Measurements from ENCODE around the gene LIFR. TPM values are rescaled to one million over a fixed set of nuclear protein-coding genes. Genes with fewer than 3 reads are reported as not detected.
A peak's percentile ranks its signal among the peaks of the same experiment; 100 is the strongest.

Gene LIFR
- total and polyA plus RNA-seq, 2 donors (not counting 1 experiment from before 2014, with no cell fraction given), result 43.6 to 65.1 TPM

GRCh38 chr5:38557308-38557710 is 863 bp upstream of the LIFR start:
- no peaks in the 10 kb centered on the region for H4K20me1 ChIP-seq (ENCODE audit: control insufficient read depth, extremely low read depth, insufficient read depth, low read length)
- H3K9ac ChIP-seq (ENCODE audit: insufficient read depth, low read length), result peak overlapping the region; percentile 76
- no peak for DNase-seq (ENCODE audit: low read depth in 2 of 2)
- peak overlapping the region; percentile 71 for H3K4me2 ChIP-seq (ENCODE audit: extremely low read depth, insufficient read depth, low read length)
- TF ChIP-seq, protein P1, sequence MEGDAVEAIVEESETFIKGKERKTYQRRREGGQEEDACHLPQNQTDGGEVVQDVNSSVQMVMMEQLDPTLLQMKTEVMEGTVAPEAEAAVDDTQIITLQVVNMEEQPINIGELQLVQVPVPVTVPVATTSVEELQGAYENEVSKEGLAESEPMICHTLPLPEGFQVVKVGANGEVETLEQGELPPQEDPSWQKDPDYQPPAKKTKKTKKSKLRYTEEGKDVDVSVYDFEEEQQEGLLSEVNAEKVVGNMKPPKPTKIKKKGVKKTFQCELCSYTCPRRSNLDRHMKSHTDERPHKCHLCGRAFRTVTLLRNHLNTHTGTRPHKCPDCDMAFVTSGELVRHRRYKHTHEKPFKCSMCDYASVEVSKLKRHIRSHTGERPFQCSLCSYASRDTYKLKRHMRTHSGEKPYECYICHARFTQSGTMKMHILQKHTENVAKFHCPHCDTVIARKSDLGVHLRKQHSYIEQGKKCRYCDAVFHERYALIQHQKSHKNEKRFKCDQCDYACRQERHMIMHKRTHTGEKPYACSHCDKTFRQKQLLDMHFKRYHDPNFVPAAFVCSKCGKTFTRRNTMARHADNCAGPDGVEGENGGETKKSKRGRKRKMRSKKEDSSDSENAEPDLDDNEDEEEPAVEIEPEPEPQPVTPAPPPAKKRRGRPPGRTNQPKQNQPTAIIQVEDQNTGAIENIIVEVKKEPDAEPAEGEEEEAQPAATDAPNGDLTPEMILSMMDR (conservative IDR thresholded peaks at IDR 0.05 in 1 of 2, IDR thresholded peaks at IDR 0.05 in 1 of 2; ENCODE audit: low read depth in 1 of 2, low read length in 2 of 2), result no peak
- TF ChIP-seq EZH2 (IDR thresholded peaks at IDR 0.05; ENCODE audit: low read length, missing control alignments), result no peak
- no peaks in the 10 kb centered on the region for H3K36me3 ChIP-seq (ENCODE audit: control insufficient read depth, insufficient read depth, low read length)
- H3K79me2 ChIP-seq (ENCODE audit: control insufficient read depth, insufficient read depth, low read length), result peaks cover 29% of the 10 kb centered on the region
- peak overlapping the region; percentile 77 to 89 (median 84) for H3K4me3 ChIP-seq (replicated peaks in 1 of 4; ENCODE audit: control extremely low read depth in 1 of 4, insufficient read depth in 1 of 4, low read depth in 3 of 4, low read length in 4 of 4)
- H2AFZ ChIP-seq (ENCODE audit: low read length), result peak overlapping the region; percentile 74
- H3K27ac ChIP-seq (ENCODE audit: insufficient read depth, low read length), result peak overlapping the region; percentile 86
- H3K4me1 ChIP-seq (ENCODE audit: control insufficient read depth, extremely low read depth, insufficient read depth, low read length), result no peaks in the 10 kb centered on the region
- no peaks in the 10 kb centered on the region for H3K9me3 ChIP-seq (ENCODE audit: control insufficient read depth, insufficient read depth, low read depth, low read length)
- peaks cover 2% of the 10 kb centered on the region for H3K27me3 ChIP-seq (ENCODE audit: control insufficient read depth, insufficient read depth, low read length)

DNA sequence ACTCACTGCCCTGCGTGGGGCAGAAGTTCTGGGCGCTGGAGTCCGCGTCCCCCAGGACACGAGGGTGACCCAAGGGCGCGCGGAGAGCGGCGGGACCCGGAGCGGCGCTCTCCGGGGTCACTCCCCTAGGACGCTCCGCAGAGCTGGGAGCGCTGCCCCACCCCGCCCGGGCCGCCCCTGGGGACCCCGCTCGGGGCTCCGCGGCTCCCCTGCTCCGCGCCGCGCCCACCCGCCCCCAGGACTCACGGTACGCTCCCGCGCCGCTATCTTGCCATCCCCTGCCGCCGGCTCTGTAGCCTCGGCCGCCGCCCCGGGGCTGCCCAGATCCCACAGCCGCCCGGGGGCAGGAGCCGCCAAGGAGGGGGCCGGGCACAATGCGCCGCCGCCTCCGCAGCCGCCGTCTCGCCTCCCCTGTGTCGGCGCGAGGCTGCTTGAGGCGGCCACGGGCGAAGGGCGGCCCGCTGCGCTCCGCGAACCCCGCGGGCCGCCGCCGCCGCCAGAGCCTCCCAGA is 303 bp downstream of the LIFR start:
- Histone ChIP-seq H3K36me3 (ENCODE audit: control insufficient read depth, insufficient read depth, low read length) (no peaks in the 10 kb centered on the region), H3K9me3 (ENCODE audit: control insufficient read depth, insufficient read depth, low read depth, low read length) (no peaks in the 10 kb centered on the region), H3K4me2 (ENCODE audit: extremely low read depth, insufficient read depth, low read length) (peak overlapping the region; percentile 87), H4K20me1 (ENCODE audit: control insufficient read depth, extremely low read depth, insufficient read depth, low read length) (no peaks in the 10 kb centered on the region), H3K27ac (ENCODE audit: insufficient read depth, low read length) (no peak overlapping the region), H3K4me1 (ENCODE audit: control insufficient read depth, extremely low read depth, insufficient read depth, low read length) (peaks cover 3% of the 10 kb centered on the region), H3K9ac (ENCODE audit: insufficient read depth, low read length) (peak overlapping the region; percentile 63), H3K27me3 (ENCODE audit: control insufficient read depth, insufficient read depth, low read length) (no peaks in the 10 kb centered on the region), H2AFZ (ENCODE audit: low read length) (peak overlapping the region; percentile 14), H3K79me2 (ENCODE audit: control insufficient read depth, insufficient read depth, low read length) (peaks cover 35% of the 10 kb centered on the region), H3K4me3 (replicated peaks in 1 of 4; ENCODE audit: control extremely low read depth in 1 of 4, insufficient read depth in 1 of 4, low read depth in 3 of 4, low read length in 4 of 4) (peak overlapping the region; percentile 77 to 100 (median 90))
- TF ChIP-seq, protein P1 (conservative IDR thresholded peaks at IDR 0.05 in 1 of 2, IDR thresholded peaks at IDR 0.05 in 1 of 2; ENCODE audit: low read depth in 1 of 2, low read length in 2 of 2), result no peak
- no peak for DNase-seq (ENCODE audit: low read depth in 2 of 2)

GRCh38 chr5:38555354-38556087 is 925 bp downstream of the LIFR start:
- Histone ChIP-seq H3K27ac (ENCODE audit: insufficient read depth, low read length) (peak overlapping the region; percentile 17), H3K4me2 (ENCODE audit: extremely low read depth, insufficient read depth, low read length) (peak overlapping the region; percentile 87)

More at GRCh38 chr5:38555354-38556087, 925 bp downstream of the LIFR start:
- Histone ChIP-seq H3K36me3 (ENCODE audit: control insufficient read depth, insufficient read depth, low read length) (no peaks in the 10 kb centered on the region), H3K79me2 (ENCODE audit: control insufficient read depth, insufficient read depth, low read length) (peaks cover 39% of the 10 kb centered on the region), H2AFZ (ENCODE audit: low read length) (peak overlapping the region; percentile 14), H3K9me3 (ENCODE audit: control insufficient read depth, insufficient read depth, low read depth, low read length) (no peaks in the 10 kb centered on the region), H3K4me1 (ENCODE audit: control insufficient read depth, extremely low read depth, insufficient read depth, low read length) (peaks cover 5% of the 10 kb centered on the region), H4K20me1 (ENCODE audit: control insufficient read depth, extremely low read depth, insufficient read depth, low read length) (no peaks in the 10 kb centered on the region), H3K9ac (ENCODE audit: insufficient read depth, low read length) (peak overlapping the region; percentile 63), H3K27me3 (ENCODE audit: control insufficient read depth, insufficient read depth, low read length) (no peaks in the 10 kb centered on the region), H3K4me3 (replicated peaks in 1 of 4; ENCODE audit: control extremely low read depth in 1 of 4, insufficient read depth in 1 of 4, low read depth in 3 of 4, low read length in 4 of 4) (peak overlapping the region; percentile 77 to 100 (median 90))
- DNase-seq (ENCODE audit: low read depth in 2 of 2), result no peak
- TF ChIP-seq EZH2 (IDR thresholded peaks at IDR 0.05; ENCODE audit: low read length, missing control alignments), result no peak
- TF ChIP-seq, protein P1 (conservative IDR thresholded peaks at IDR 0.05 in 1 of 2, IDR thresholded peaks at IDR 0.05 in 1 of 2; ENCODE audit: low read depth in 1 of 2, low read length in 2 of 2), result no peak
